Cardiac muscle cell (in vitro differentiated cells and primary cell): ENCODE data around the gene PINLYP. TPM values are rescaled to one million over a fixed set of nuclear protein-coding genes. Genes with fewer than 3 reads are reported as not detected.

Experiments
- DNase-seq, 2 donors: peaks; one replicate each; pipeline versions ENCODE4 v3.0.0 to v3.0.0-alpha.2; 2010 to 2017; ENCODE audit warnings: low read depth in 1 of 2, low spot score in 1 of 2
- H3K27ac ChIP-seq: fragments of 200-600 bp; sonication (generic); 2 replicates; pipeline ENCODE4 v1.5.1; 2016
- H3K27me3 ChIP-seq: fragments of 200-600 bp; sonication (generic); 2 replicates; pipeline ENCODE4 v1.6.0; 2016; ENCODE audit warnings: control low read depth
- H3K36me3 ChIP-seq: fragments of 200-600 bp; sonication (generic); 2 replicates; pipeline ENCODE4 v1.5.1; 2016; ENCODE audit warnings: control low read depth
- H3K4me1 ChIP-seq: fragments of 200-600 bp; sonication (generic); 2 replicates; pipeline ENCODE4 v1.8.1; 2017; ENCODE audit warnings: low read depth, mild to moderate bottlenecking, mixed run types
- H3K4me3 ChIP-seq: fragments of 200-600 bp; sonication (generic); 2 replicates; pipeline ENCODE4 v1.5.1; 2016; ENCODE audit warnings: mild to moderate bottlenecking
- H3K9me3 ChIP-seq: fragments of 200-600 bp; sonication (generic); 2 replicates; pipeline ENCODE4 v1.5.1; 2017; ENCODE audit warnings: low read depth, mild to moderate bottlenecking, control low read depth
- polyA plus RNA-seq: library from polyadenylated mRNA; unstranded; fragments of >200 nt; fragmentation: Nextera tagmentation; extraction: Ambion mirVana; gene quantifications from 2 replicates; pipeline ENCODE4 v1.2.1, GENCODE V29; 2016
- total RNA-seq: library from RNA; depleted of rRNA; stranded (reverse); fragments of >200 nt; gene quantifications from 2 replicates; pipeline ENCODE4 v1.2.3, GENCODE V29; 2016
- TF ChIP-seq, protein P1 (sequence below): IDR thresholded peaks from 2 replicates; pipeline ENCODE4 v1.5.1; 2012; ENCODE audit warnings: low read depth, mild to moderate bottlenecking, low read length

PINLYP gene
- total and polyA plus RNA-seq, 2 experiments from 2014 or later, result 8.7 to 12.1 TPM

DNA sequence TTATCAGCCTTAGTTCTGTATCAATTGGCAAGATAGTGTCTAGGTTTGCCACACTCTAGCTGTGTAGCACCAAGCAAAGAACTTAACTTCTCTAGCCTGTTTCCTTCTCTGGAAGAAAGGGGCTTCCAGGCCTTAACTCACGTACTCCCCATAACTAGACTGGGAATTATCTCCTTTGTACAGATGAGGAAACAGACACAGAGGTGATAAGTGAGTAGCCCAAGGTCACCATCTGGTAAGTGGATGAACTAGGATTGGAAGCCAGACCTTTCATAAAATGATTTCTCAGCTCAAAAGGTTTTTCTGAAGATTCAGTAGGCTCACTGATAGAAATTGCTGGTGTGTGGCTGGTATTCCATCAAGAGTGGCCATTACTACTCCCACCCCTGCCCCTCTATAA lies 40.7 kb downstream of the PINLYP start:
- Histone ChIP-seq H3K36me3 (peaks cover 3% of the 10 kb centered on the region), H3K4me3 (no peak overlapping the region), H3K9me3 (no peaks in the 10 kb centered on the region), H3K4me1 (peaks cover 4% of the 10 kb centered on the region), H3K27me3 (no peaks in the 10 kb centered on the region), H3K27ac (peak overlapping the region; percentile 39)
- DNase-seq, result no peak
- TF ChIP-seq, protein P1, sequence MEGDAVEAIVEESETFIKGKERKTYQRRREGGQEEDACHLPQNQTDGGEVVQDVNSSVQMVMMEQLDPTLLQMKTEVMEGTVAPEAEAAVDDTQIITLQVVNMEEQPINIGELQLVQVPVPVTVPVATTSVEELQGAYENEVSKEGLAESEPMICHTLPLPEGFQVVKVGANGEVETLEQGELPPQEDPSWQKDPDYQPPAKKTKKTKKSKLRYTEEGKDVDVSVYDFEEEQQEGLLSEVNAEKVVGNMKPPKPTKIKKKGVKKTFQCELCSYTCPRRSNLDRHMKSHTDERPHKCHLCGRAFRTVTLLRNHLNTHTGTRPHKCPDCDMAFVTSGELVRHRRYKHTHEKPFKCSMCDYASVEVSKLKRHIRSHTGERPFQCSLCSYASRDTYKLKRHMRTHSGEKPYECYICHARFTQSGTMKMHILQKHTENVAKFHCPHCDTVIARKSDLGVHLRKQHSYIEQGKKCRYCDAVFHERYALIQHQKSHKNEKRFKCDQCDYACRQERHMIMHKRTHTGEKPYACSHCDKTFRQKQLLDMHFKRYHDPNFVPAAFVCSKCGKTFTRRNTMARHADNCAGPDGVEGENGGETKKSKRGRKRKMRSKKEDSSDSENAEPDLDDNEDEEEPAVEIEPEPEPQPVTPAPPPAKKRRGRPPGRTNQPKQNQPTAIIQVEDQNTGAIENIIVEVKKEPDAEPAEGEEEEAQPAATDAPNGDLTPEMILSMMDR, result no peak

GRCh38 chr19:43616954-43617353 lies 41.4 kb downstream of the PINLYP start:
- Histone ChIP-seq H3K36me3 (no peaks in the 10 kb centered on the region), H3K4me3 (no peak overlapping the region), H3K27ac (no peak overlapping the region), H3K27me3 (no peaks in the 10 kb centered on the region), H3K9me3 (no peaks in the 10 kb centered on the region), H3K4me1 (peaks cover 4% of the 10 kb centered on the region)
- no peak for DNase-seq
- TF ChIP-seq, protein P1, result no peak

GRCh38 chr19:43618921-43619261 lies 43.3 kb downstream of the PINLYP start:
- H3K4me3 ChIP-seq, result peak overlapping the region; percentile 56
- peak in 1 of 2 donors; percentile 47 for DNase-seq
- peaks cover 4% of the 10 kb centered on the region for H3K4me1 ChIP-seq
- peak overlapping the region; percentile 92 for H3K27ac ChIP-seq
- no peaks in the 10 kb centered on the region for H3K9me3 ChIP-seq
- H3K36me3 ChIP-seq, result peaks cover 3% of the 10 kb centered on the region
- no peaks in the 10 kb centered on the region for H3K27me3 ChIP-seq
- TF ChIP-seq, protein P1, result no peak

GRCh38 chr19:43619262-43620060 lies 43.9 kb downstream of the PINLYP start, which contains the start of gene ZNF428:
Gene ZNF428, minus strand, starts transcription at chr19:43619629. Its CDS starts 5,325 bp downstream, at chr19:43614304.
- peak; percentile 93 to 94 for DNase-seq
- Histone ChIP-seq H3K27ac (peak within 1 kb of the TSS; percentile 92), H3K36me3 (peaks cover 3% of the 10 kb centered on the region), H3K9me3 (no peaks in the 10 kb centered on the region), H3K4me3 (peak within 1 kb of the TSS; percentile 56), H3K4me1 (peaks cover 4% of the 10 kb centered on the region), H3K27me3 (no peaks in the 10 kb centered on the region)
- TF ChIP-seq, protein P1, result peak; percentile 2

- TF ChIP-seq, protein P1, result no peak
- peaks cover 4% of the 10 kb centered on the region for H3K4me1 ChIP-seq
- H3K9me3 ChIP-seq, result no peaks in the 10 kb centered on the region
- peak overlapping the region; percentile 92 for H3K27ac ChIP-seq
- peaks cover 3% of the 10 kb centered on the region for H3K36me3 ChIP-seq
- no peaks in the 10 kb centered on the region for H3K27me3 ChIP-seq
- no peak for DNase-seq
- H3K4me3 ChIP-seq, result peak overlapping the region; percentile 56
These were observed 44.7 kb downstream of the PINLYP start for GRCh38 chr19:43620061-43621001.
